Spleen (tissue), 7 donors: Measurements from ENCODE around the gene DNPH1.

ENCODE experiments used
- CTCF ChIP-seq, 11 experiments: fragments of 200-600 bp in 7 of 11; fragments of 450-650 bp in 4 of 11; sonication (generic) in 4 of 11; IDR thresholded peaks in 8 of 11; conservative IDR thresholded peaks in 3 of 11; 1 replicate in 7 of 11; 2 replicates in 4 of 11; pipeline versions ENCODE4 v1.4.0 to v1.8.0; 2016 to 2021; ENCODE audit warnings: antibody characterized with exemption in 11 of 11, inconsistent platforms in 4 of 11, mild to moderate bottlenecking in 1 of 11
- POLR2AphosphoS5 ChIP-seq, 3 donors: sonication (generic); formaldehyde crosslinking; IDR thresholded peaks; one replicate each; pipeline ENCODE4 v1.5.1; 2017; ENCODE audit warnings: antibody characterized with exemption in 3 of 3
- donor health status: DM: no; HTN: no; CAD: no; lungs with moderate emphysema.
- donor health status: DM: no; HTN: no; CAD: no.
- donor health status: DM: no; HTN: no; CAD: no.

DNA sequence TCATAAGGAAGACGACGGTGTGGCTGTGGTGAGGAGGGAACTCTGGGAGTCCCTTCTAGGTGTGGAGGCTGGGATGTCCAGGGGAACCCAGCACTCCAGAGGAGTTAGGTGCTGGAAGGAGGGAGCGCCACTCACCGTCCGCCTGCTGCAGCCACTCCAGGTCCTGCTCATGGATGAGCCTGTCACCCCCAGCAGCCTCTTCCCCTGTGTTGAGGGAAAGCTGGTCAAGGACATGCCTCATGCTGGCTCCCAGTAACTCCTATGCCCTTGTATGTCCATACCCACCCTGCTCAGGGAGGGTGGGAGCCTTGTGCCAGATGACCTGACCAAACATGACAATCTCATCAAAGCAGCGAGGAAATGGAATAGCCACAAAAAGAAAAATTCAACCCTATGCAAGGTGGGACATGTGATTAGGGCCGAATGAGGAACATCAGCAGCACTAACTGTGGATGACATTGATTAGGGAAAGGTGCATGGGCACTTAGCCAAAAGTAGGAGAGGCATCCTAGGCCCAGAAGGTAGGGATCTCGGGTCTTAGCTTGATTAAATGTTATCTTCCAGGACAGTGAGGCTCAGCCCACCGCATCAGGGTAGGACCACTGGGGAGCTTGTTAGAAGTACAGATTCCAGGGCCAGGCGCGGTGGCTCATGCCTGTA lies 3.0 kb downstream of the DNPH1 start:
- TF ChIP-seq POLR2AphosphoS5 (IDR thresholded peaks at IDR 0.05), result no peak
- TF ChIP-seq CTCF (IDR thresholded peaks at IDR 0.05 in 8 of 11, conservative IDR thresholded peaks at IDR 0.05 in 3 of 11), result no peak
